ENCODE data around the gene NME7. TPM values are rescaled to one million over a fixed set of nuclear protein-coding genes. Genes with fewer than 3 reads are reported as not detected.

NME7 gene
- total RNA-seq, 1 experiment from 2014 or later = 21.8 TPM

GRCh38 chr1:169200319-169200718, 167.3 kb downstream of the NME7 start:
- BruUV-seq (replicated peaks) = no TSS peak
- Histone ChIP-seq H4K20me1 (ENCODE audit: insufficient read depth) (no peaks in the 10 kb centered on the region), H3K4me3 (replicated peaks in 1 of 2; ENCODE audit: low read depth in 1 of 2, low read length in 2 of 2) (no peak overlapping the region), H3K27ac (ENCODE audit: low read depth, low read length) (no peak overlapping the region), H3K9ac (ENCODE audit: low read length) (no peak overlapping the region), H3K79me2 (ENCODE audit: insufficient read depth, low read length) (no peaks in the 10 kb centered on the region), H3K4me1 (ENCODE audit: control insufficient read depth in 1 of 2, insufficient read depth in 2 of 2, low read length in 2 of 2) (no peaks in the 10 kb centered on the region), H3K9me3 (ENCODE audit: control insufficient read depth in 1 of 2, insufficient read depth in 1 of 2, low read depth in 1 of 2, low read length in 2 of 2) (no peaks in the 10 kb centered on the region), H3K4me2 (ENCODE audit: low read length) (no peak overlapping the region), H3K36me3 (ENCODE audit: control insufficient read depth in 1 of 2, insufficient read depth in 2 of 2, low read length in 2 of 2) (no peaks in the 10 kb centered on the region), H3K9me2 (ENCODE audit: insufficient read depth) (no peaks in the 10 kb centered on the region), H2AFZ (ENCODE audit: low read depth, low read length, poor library complexity, severe bottlenecking) (no peak overlapping the region), H3K27me3 (ENCODE audit: insufficient read depth, low read length) (no peaks in the 10 kb centered on the region)
- CTCF ChIA-PET = no interaction called here
- ATAC-seq (no peak), DNase-seq (ENCODE audit: low read depth, low spot score) (no peak)
- intact Hi-C loops (cut with micrococcal nuclease) = no loop called here
- TF ChIP-seq EGR1 (IDR thresholded peaks at IDR 0.05; ENCODE audit: low read depth) = no peak
- no peak for TF ChIP-seq EZH2 (IDR thresholded peaks at IDR 0.05)
- no peak for TF ChIP-seq FOSL1 (IDR thresholded peaks at IDR 0.05; ENCODE audit: low read depth)
- no peak for TF ChIP-seq POLR2A (IDR thresholded peaks at IDR 0.05; ENCODE audit: borderline replicate concordance, extremely low read depth, insufficient read depth, insufficient read length)
- TF ChIP-seq SRF (IDR thresholded peaks at IDR 0.05; ENCODE audit: low read depth) = no peak
- TF ChIP-seq MAX (IDR thresholded peaks at IDR 0.05) = no peak
- TF ChIP-seq POLR2AphosphoS5 (IDR thresholded peaks at IDR 0.05; ENCODE audit: low read depth, low read length) = no peak
- TF ChIP-seq RAD21 (IDR thresholded peaks at IDR 0.05; ENCODE audit: low read depth) = no peak
- no peak for TF ChIP-seq ZFX (IDR thresholded peaks at IDR 0.05)
- no peak for TF ChIP-seq ZBTB33 (IDR thresholded peaks at IDR 0.05; ENCODE audit: extremely low read depth, insufficient replicate concordance, low read length)
- POLR2A ChIA-PET = no interaction called here
- RAD21 ChIA-PET (ENCODE audit: low non-redundant PET in 1 of 2, low total read pairs in 2 of 2, uncharacterized antibody in 2 of 2, unreplicated experiment in 2 of 2) = no interaction called here

- Histone ChIP-seq H3K4me1 (ENCODE audit: control insufficient read depth in 1 of 2, insufficient read depth in 2 of 2, low read length in 2 of 2) (no peaks in the 10 kb centered on the region), H3K9ac (ENCODE audit: low read length) (no peak overlapping the region), H3K27me3 (ENCODE audit: insufficient read depth, low read length) (no peaks in the 10 kb centered on the region), H2AFZ (ENCODE audit: low read depth, low read length, poor library complexity, severe bottlenecking) (no peak overlapping the region), H3K9me3 (ENCODE audit: control insufficient read depth in 1 of 2, insufficient read depth in 1 of 2, low read depth in 1 of 2, low read length in 2 of 2) (no peaks in the 10 kb centered on the region), H3K36me3 (ENCODE audit: control insufficient read depth in 1 of 2, insufficient read depth in 2 of 2, low read length in 2 of 2) (no peaks in the 10 kb centered on the region), H3K9me2 (ENCODE audit: insufficient read depth) (no peaks in the 10 kb centered on the region), H3K27ac (ENCODE audit: low read depth, low read length) (no peak overlapping the region), H3K79me2 (ENCODE audit: insufficient read depth, low read length) (no peaks in the 10 kb centered on the region), H3K4me3 (replicated peaks in 1 of 2; ENCODE audit: low read depth in 1 of 2, low read length in 2 of 2) (no peak overlapping the region), H4K20me1 (ENCODE audit: insufficient read depth) (no peaks in the 10 kb centered on the region), H3K4me2 (ENCODE audit: low read length) (no peak overlapping the region)
- ChIA-PET RAD21 (ENCODE audit: low non-redundant PET in 1 of 2, low total read pairs in 2 of 2, uncharacterized antibody in 2 of 2, unreplicated experiment in 2 of 2) (no interaction called here), CTCF (no interaction called here), POLR2A (no interaction called here)
- ATAC-seq = no peak
- DNase-seq (ENCODE audit: low read depth, low spot score) = no peak
- BruUV-seq (replicated peaks) = no TSS peak
- intact Hi-C loops (cut with micrococcal nuclease) = no loop called here
- TF ChIP-seq RAD21 (IDR thresholded peaks at IDR 0.05; ENCODE audit: low read depth) (no peak), EGR1 (IDR thresholded peaks at IDR 0.05; ENCODE audit: low read depth) (no peak), YY1 (IDR thresholded peaks at IDR 0.05; ENCODE audit: extremely low read depth, insufficient replicate concordance, low read depth, low read length) (no peak), ATF3 (IDR thresholded peaks at IDR 0.05) (no peak), CEBPB (IDR thresholded peaks at IDR 0.05; ENCODE audit: low read depth) (no peak), MAX (IDR thresholded peaks at IDR 0.05) (no peak), EZH2 (IDR thresholded peaks at IDR 0.05) (no peak), ZBTB33 (IDR thresholded peaks at IDR 0.05; ENCODE audit: extremely low read depth, insufficient replicate concordance, low read length) (no peak), EZH2phosphoT487 (IDR thresholded peaks at IDR 0.05; ENCODE audit: borderline replicate concordance) (no peak), SIN3A (IDR thresholded peaks at IDR 0.05; ENCODE audit: low read depth) (no peak), FOSL1 (IDR thresholded peaks at IDR 0.05; ENCODE audit: low read depth) (no peak), SP1 (IDR thresholded peaks at IDR 0.05; ENCODE audit: low read depth) (no peak), POLR2A (IDR thresholded peaks at IDR 0.05; ENCODE audit: borderline replicate concordance, extremely low read depth, insufficient read depth, insufficient read length) (no peak), CBX3 (IDR thresholded peaks at IDR 0.05; ENCODE audit: low read depth) (no peak)
Observed at GRCh38 chr1:169196581-169196980, 171.0 kb downstream of the NME7 start.
